ENCODE data around the gene CALD1.

Gene CALD1

GRCh38 chr7:134879815-134880475 is 100.5 kb downstream of the CALD1 start:
- Histone ChIP-seq H3K4me1 (ENCODE audit: control insufficient read depth, insufficient read depth, low read length, poor library complexity, severe bottlenecking) (peaks cover 20% of the 10 kb centered on the region), H3K27ac (ENCODE audit: low read depth, low read length, severe bottlenecking) (no peak overlapping the region), H3K36me3 (ENCODE audit: control insufficient read depth, insufficient read depth, low read length) (peaks cover 43% of the 10 kb centered on the region), H3K9me3 (ENCODE audit: control insufficient read depth, low read length) (no peaks in the 10 kb centered on the region), H3K4me3 (ENCODE audit: extremely low read depth, insufficient read depth, low read length, poor library complexity, severe bottlenecking) (no peak overlapping the region)
- 100% methylated on average over 1 of the region's 4 CpGs; no CpG with 5 or more reads in 1 of the 2 experiments for WGBS, 2 experiments (ENCODE audit: insufficient coverage in 2 of 2)

DNA sequence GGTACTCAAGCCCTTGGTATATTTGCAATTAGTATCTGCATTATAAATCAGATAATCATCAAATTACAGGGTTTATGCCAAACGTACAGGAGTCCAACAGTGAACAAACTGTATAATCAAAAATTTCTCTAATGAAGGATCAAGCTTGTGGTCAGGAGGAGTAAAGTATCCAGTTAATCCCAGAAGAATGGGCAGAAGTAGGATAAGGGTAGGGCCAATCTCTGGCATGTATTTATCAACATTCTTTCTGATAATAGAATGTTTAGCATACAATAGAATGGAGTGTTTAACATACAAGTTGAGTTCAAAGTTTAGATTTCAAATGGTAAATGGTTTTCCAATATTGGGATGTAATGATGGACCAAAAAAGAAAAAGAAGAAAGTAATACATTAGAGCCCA is 103.0 kb downstream of the CALD1 start:
- WGBS, 2 experiments (ENCODE audit: insufficient coverage in 2 of 2), result no CpG with 5 or more reads among the region's 1 CpG
- H3K27ac ChIP-seq (ENCODE audit: low read depth, low read length, severe bottlenecking), result no peak overlapping the region
- H3K36me3 ChIP-seq (ENCODE audit: control insufficient read depth, insufficient read depth, low read length), result peaks cover 24% of the 10 kb centered on the region
- peaks cover 45% of the 10 kb centered on the region for H3K4me1 ChIP-seq (ENCODE audit: control insufficient read depth, insufficient read depth, low read length, poor library complexity, severe bottlenecking)
- H3K9me3 ChIP-seq (ENCODE audit: control insufficient read depth, low read length), result no peaks in the 10 kb centered on the region
- H3K4me3 ChIP-seq (ENCODE audit: extremely low read depth, insufficient read depth, low read length, poor library complexity, severe bottlenecking), result no peak overlapping the region

GRCh38 chr7:134885967-134886352 is 106.5 kb downstream of the CALD1 start:
- H3K27ac ChIP-seq (ENCODE audit: low read depth, low read length, severe bottlenecking), result peak overlapping the region; percentile 94
- peaks cover 59% of the 10 kb centered on the region for H3K4me1 ChIP-seq (ENCODE audit: control insufficient read depth, insufficient read depth, low read length, poor library complexity, severe bottlenecking)
- H3K4me3 ChIP-seq (ENCODE audit: extremely low read depth, insufficient read depth, low read length, poor library complexity, severe bottlenecking), result no peak overlapping the region

DNA sequence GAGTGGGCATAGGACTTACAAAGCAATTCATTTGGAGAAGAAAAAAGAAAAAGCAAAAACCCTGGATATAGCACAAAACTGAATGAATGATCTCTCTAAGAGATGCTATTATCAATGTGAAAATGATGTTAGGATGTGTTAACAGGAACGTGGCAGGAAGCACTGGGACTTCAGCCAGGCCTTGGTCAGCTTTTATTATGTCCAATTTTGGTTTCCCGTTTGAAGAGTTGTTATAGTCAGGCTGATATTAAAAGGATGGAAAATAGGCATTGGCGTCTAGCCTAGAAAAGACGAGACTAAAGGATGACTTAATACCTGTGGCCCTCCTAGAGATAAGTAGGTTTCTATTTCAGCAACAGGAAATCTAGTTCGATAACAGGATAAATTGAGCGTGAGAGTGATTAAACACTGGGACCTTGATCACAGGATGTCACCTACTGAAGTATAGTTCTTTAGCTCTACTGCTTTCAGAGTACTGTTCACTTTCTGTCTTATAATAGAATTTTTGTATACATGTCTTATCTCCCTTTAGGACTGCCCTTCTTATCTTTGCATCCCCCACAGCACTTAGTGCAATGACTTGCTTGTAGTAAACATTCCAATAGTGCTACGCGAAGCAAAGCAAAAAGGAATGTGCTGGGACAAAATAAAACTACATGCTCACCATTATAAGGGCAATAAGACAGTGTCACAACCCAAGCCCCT is 107.1 kb downstream of the CALD1 start:
- Histone ChIP-seq H3K9me3 (ENCODE audit: control insufficient read depth, low read length) (no peaks in the 10 kb centered on the region), H3K27ac (ENCODE audit: low read depth, low read length, severe bottlenecking) (peak overlapping the region; percentile 94), H3K4me3 (ENCODE audit: extremely low read depth, insufficient read depth, low read length, poor library complexity, severe bottlenecking) (no peak overlapping the region), H3K36me3 (ENCODE audit: control insufficient read depth, insufficient read depth, low read length) (peaks cover 33% of the 10 kb centered on the region), H3K4me1 (ENCODE audit: control insufficient read depth, insufficient read depth, low read length, poor library complexity, severe bottlenecking) (peaks cover 62% of the 10 kb centered on the region)
- 69 to 92% methylated on average over 4 to 6 of the region's 8 CpGs for WGBS, 2 experiments (ENCODE audit: insufficient coverage in 2 of 2)

More at GRCh38 chr7:134885967-134886352, 106.5 kb downstream of the CALD1 start:
- Histone ChIP-seq H3K9me3 (ENCODE audit: control insufficient read depth, low read length) (no peaks in the 10 kb centered on the region), H3K36me3 (ENCODE audit: control insufficient read depth, insufficient read depth, low read length) (peaks cover 31% of the 10 kb centered on the region)
- 100% methylated on average over 1 of the region's 1 CpG; no CpG with 5 or more reads in 1 of the 2 experiments for WGBS, 2 experiments (ENCODE audit: insufficient coverage in 2 of 2)

GRCh38 chr7:134887523-134887922 is 108.1 kb downstream of the CALD1 start:
- peak overlapping the region; percentile 94 for H3K27ac ChIP-seq (ENCODE audit: low read depth, low read length, severe bottlenecking)
- H3K36me3 ChIP-seq (ENCODE audit: control insufficient read depth, insufficient read depth, low read length), result peaks cover 34% of the 10 kb centered on the region
- no peaks in the 10 kb centered on the region for H3K9me3 ChIP-seq (ENCODE audit: control insufficient read depth, low read length)
- 90 to 95% methylated on average over 6 to 7 of the region's 8 CpGs for WGBS, 2 experiments (ENCODE audit: insufficient coverage in 2 of 2)
- peaks cover 65% of the 10 kb centered on the region for H3K4me1 ChIP-seq (ENCODE audit: control insufficient read depth, insufficient read depth, low read length, poor library complexity, severe bottlenecking)
- no peak overlapping the region for H3K4me3 ChIP-seq (ENCODE audit: extremely low read depth, insufficient read depth, low read length, poor library complexity, severe bottlenecking)

DNA sequence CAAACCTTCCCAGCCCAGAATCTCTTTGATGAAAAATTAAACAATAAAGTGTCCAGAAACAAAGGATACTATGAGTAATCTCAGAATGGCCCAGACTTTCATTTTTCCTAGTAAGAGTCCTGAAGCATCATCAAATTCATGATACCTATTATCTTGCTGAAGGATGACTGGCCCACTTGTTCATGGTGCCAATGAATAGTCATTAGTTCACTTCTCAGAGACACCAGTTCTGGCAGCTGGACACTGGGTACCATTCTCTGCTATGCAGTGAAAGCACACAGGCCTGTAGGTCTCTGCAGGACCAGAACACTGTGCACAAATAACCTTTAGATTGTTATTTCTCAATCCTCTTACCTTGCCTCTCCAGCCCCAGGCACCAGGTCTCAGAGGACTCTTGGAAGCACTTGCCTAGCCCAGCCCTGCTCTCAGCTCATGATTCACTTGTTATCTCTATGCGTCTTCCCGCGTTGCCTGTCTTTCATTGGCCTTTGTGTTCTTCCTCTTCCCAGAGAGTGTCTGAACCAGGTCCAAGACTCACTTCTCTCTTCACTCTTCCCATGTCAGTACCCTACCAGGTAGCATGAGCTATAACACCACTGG is 108.8 kb downstream of the CALD1 start:
- Histone ChIP-seq H3K9me3 (ENCODE audit: control insufficient read depth, low read length) (peaks cover 6% of the 10 kb centered on the region), H3K4me1 (ENCODE audit: control insufficient read depth, insufficient read depth, low read length, poor library complexity, severe bottlenecking) (peaks cover 70% of the 10 kb centered on the region), H3K36me3 (ENCODE audit: control insufficient read depth, insufficient read depth, low read length) (peaks cover 41% of the 10 kb centered on the region), H3K27ac (ENCODE audit: low read depth, low read length, severe bottlenecking) (no peak overlapping the region), H3K4me3 (ENCODE audit: extremely low read depth, insufficient read depth, low read length, poor library complexity, severe bottlenecking) (no peak overlapping the region)
- WGBS, 2 experiments (ENCODE audit: insufficient coverage in 2 of 2), result 86 to 91% methylated on average over 3 of the region's 3 CpGs

DNA sequence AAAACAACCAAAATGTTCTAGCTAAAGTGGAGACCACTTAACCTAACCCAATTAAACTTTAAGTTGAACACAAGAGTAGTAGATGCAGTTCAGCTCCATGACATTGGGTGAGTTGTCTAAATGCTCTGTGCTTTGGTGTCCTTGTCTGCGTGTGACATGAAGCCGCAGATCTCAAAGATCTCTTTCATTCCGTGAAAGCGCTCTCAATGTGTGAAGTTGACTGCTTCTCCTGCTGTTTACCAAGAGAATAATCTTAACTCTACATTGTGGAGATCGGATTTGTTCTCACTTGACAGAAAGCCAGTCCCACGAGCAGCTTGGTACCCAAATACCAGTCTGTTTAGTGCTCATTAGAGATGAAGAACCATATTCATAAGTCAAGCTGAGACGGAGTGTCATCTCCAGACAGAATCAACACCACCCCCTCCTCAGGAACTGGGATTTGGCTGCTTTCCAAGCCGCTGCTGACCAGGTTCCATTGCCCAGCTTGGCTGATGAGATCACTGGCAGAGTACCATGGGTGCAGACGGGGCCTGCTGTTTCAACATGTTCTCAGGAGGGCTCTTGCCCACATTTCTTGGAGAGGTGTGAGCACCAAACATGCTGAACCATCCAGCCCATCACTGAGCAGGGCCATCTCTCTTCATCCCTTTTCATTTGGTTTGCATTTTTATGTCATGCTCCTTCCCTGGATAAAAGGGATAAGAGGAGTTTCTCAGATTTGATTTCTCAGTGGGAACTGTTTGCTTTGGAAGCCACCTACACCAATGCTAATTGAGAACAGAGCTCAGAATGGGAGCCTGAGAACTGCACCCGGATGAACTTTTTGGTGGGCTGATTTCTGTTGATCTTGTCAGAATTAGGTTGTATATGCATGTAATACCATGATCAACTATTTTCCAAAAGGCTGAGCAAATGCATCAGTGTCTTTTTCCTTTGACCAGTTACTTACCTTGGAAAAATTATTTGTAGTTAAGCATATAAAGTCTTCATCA is 111.1 kb downstream of the CALD1 start:
- Histone ChIP-seq H3K4me3 (ENCODE audit: extremely low read depth, insufficient read depth, low read length, poor library complexity, severe bottlenecking) (peak overlapping the region; percentile 35), H3K9me3 (ENCODE audit: control insufficient read depth, low read length) (peaks cover 18% of the 10 kb centered on the region), H3K4me1 (ENCODE audit: control insufficient read depth, insufficient read depth, low read length, poor library complexity, severe bottlenecking) (peaks cover 57% of the 10 kb centered on the region), H3K36me3 (ENCODE audit: control insufficient read depth, insufficient read depth, low read length) (peaks cover 61% of the 10 kb centered on the region), H3K27ac (ENCODE audit: low read depth, low read length, severe bottlenecking) (peak overlapping the region; percentile 91)
- WGBS, 2 experiments (ENCODE audit: insufficient coverage in 2 of 2), result 88 to 91% methylated on average over 9 of the region's 10 CpGs

DNA sequence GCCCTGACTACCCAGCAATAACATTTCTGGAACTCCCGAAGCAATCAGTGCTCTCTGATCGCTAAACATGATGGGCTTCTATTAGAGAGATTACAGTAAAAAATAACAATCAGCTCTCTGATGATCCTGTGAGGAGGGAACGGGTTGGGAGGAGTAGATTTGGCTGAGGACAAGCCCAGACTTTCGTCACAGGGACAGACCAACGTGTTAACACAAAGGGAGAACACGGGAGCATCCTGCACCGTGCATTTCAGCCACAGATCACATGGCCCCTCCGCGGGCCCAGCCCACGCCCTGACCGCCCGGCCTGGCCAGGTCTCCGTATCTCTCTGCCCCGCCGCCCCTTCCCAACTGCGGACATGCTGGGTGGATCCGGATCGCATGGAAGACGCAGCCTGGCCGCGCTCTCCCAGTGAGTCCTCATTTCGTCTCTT is 111.8 kb downstream of the CALD1 start:
- Histone ChIP-seq H3K4me3 (ENCODE audit: extremely low read depth, insufficient read depth, low read length, poor library complexity, severe bottlenecking) (peak overlapping the region; percentile 35), H3K9me3 (ENCODE audit: control insufficient read depth, low read length) (peaks cover 26% of the 10 kb centered on the region), H3K27ac (ENCODE audit: low read depth, low read length, severe bottlenecking) (peak overlapping the region; percentile 91), H3K36me3 (ENCODE audit: control insufficient read depth, insufficient read depth, low read length) (peaks cover 69% of the 10 kb centered on the region), H3K4me1 (ENCODE audit: control insufficient read depth, insufficient read depth, low read length, poor library complexity, severe bottlenecking) (peaks cover 50% of the 10 kb centered on the region)
- WGBS, 2 experiments (ENCODE audit: insufficient coverage in 2 of 2), result 3 to 6% methylated on average over 9 to 14 of the region's 22 CpGs

DNA sequence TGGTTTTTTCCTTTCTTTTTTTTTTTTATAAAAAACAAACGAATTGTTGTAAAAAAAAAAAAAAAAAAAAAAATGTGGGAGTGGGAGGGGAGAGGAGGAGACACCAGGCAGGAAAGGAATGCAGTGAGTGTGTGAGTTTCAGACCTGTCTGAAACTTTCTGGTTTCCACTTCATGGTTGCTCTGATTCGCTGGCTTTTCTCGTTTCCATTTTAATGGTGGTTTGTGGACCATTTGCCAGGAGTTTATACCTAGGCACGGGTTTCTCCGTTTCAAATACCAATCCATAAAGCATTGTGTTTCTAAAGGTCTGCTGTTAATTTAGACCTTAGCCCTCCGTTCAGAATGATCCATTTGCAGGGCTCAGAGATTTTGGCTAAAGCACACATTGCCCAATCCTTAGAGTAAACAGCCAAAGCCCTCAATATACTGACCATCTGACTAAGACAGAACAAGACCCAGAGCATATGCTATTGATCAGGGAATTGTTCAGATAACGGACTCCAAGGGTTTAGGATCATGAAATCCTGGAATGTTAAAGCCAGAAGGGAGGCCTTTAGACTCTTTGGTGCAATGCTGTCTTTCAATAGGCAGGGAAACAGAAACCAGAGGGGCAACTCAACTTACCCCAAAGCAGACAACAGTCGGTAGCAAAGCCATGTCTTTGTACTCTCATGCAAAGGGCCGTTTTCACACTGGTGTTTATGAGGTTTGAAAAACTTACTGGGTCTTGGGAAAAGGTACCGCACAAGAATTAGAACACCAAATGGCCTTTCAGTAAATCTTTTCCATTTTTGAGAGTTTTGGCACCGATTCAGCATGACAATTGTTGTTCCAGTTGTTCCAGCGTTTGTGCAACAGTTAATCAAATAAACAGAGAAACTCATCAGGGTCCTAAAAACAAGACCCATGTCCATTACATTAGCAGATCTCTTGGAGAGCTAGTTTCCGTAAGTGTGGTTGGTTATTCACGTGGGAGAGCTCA is 112.6 kb downstream of the CALD1 start:
- Histone ChIP-seq H3K9me3 (ENCODE audit: control insufficient read depth, low read length) (peaks cover 32% of the 10 kb centered on the region), H3K36me3 (ENCODE audit: control insufficient read depth, insufficient read depth, low read length) (peaks cover 76% of the 10 kb centered on the region), H3K27ac (ENCODE audit: low read depth, low read length, severe bottlenecking) (peak overlapping the region; percentile 91), H3K4me3 (ENCODE audit: extremely low read depth, insufficient read depth, low read length, poor library complexity, severe bottlenecking) (peak overlapping the region; percentile 35), H3K4me1 (ENCODE audit: control insufficient read depth, insufficient read depth, low read length, poor library complexity, severe bottlenecking) (peaks cover 43% of the 10 kb centered on the region)
- WGBS, 2 experiments (ENCODE audit: insufficient coverage in 2 of 2), result 56 to 69% methylated on average over 7 of the region's 14 CpGs

Data from mesodermal cell (in vitro differentiated cells).